NCI-H2227 treated with DMSO at 0.1 percent for 48 hours (cell line): ENCODE results near the gene PLEK2.
"Not testable (repeated sequence)": the region's sequence is repeated elsewhere in the genome, so short reads cannot be mapped to it uniquely, and the experiment has no call there.

Source experiments
- DNase-seq: peaks from one replicate; lab custom pipeline; 2025; lab: John Stamatoyannopoulos, UW

Gene PLEK2

DNA sequence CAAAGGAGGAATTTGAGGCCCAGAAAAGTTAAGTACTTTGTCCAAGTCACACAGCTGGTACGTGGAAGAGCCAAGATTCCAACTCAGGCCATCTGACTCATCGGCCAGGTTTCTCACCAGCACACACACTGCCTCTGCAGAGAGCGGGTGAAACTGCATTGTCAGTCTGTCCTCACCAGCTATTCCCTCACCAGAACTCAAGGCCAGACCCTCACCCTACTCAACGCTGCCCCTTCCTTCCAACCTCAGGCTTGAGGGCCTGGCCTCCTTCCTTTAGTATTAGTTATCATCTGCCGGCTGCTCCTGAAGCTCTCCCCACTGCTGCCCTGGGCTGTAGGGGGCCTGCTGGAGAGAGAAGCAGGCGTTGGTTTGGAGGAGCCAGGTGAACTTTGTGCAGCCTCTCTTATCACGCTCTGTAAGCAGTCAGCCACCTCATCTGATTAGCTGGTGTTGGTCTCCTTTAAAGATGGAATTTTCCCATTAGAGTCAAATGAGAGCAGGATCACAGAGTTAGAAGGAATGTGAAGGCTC is 16.6 kb upstream of the PLEK2 start:
- DNase-seq = no peak

DNA sequence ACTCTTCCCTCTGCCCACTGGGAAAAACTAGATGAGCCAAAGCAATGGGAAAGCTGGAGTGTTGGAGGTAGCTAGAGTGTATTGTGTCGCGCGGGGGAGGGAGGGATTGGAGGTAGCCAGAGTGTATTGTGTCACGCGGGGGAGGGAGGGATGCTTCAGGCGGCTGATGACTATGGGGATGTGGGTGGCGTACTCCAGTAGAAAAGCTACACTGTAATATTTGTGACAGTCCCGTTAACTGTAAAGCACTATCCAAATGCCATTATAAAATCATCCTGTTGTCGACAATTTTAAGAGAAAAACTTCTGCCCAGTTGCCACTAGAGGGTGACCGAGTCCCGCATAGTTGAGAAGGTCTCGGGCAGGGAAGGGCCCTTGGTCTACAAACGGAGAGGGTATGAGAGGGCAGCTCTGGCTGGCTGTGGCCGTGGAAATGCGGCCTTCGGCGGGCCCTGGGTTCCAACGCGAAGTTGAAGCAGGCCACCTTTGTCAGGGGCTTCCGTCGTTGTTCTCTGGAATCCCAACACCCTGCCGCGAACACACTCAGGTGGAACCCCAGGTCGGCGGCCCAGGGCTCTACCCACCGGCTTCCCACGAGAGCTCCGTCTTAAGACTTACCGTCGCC is 15.1 kb upstream of the PLEK2 start:
- peak; percentile 77 for DNase-seq

DNA sequence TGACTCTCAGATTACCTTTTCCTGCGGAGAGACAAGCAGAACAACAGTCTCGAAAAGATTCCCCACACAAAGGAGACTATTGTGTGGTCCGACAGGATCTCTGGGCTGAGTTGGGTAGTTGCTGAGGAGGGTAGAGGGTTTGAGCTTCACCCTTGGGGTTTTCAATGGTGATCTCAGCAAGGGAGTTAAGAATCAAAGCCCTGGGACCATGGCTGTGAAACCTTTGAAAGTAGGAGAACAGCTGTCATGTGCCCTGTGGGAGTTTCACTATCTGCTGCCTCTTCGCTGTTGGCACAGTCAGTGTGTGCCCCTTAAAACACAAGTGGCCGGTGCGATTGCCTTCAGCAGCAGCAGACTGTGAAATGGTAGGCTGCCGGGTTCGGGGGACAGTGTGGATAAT is 14.2 kb upstream of the PLEK2 start:
- DNase-seq = no peak

DNA sequence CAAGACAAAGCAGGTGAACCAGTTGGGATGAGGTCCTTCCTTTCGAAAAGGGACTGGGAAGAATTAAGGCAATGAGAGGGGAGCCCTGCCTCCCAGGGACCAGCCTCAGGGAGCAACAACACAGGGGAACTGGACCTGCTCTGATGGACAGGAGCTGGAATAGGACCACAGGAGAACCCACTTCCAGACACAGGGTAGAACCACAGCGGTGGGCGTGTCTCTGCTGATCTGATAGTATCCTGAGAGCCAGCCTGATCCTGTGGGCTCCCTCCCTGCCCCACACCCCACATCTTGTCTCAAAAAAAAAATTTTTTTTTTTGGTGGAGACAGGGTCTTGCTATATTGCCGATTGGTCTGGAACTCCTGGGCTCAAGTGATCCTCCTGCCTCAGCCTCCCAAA is 13.6 kb upstream of the PLEK2 start:
- DNase-seq = no peak

DNA sequence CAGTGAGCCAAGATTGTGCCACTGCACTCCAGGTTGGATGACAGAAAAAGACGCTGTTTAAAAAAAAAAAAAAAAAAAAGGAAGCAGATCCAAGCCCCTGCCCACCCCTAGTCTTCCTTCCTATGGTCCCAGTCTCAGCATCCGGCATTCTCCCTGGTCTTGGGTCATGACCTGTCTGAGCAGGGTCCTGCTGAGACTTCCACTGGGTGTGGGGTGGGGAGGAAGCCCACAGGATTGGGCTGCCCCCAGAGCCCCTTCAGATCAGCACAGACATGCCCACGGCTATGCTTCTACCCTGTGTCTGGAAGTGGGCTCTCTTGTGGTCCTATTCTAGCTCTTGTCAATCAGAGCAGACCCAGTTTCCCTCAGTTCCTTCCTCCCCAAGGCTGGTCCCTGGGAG is 12.6 kb upstream of the PLEK2 start:
- no peak for DNase-seq

DNA sequence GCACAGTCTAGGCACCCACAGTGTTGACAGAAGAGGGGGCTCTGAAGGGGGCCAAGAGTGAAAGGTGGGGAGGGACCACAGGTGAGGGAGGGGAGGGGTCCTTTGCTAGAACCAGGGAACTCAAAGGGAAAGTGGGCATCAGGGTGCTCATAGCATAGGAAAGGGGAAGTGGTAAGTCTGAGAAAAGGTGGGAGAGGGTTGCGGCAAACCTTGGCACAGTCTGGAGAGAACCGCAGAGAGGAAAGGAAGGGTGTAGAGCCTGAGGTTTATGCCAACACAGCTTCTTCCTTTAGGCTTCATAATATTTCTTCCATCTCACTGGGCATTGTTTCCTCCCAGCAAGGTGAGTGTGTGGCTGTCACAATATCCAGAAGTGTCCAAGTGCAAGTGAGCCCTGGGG is 11.5 kb upstream of the PLEK2 start:
- DNase-seq = no peak

DNA sequence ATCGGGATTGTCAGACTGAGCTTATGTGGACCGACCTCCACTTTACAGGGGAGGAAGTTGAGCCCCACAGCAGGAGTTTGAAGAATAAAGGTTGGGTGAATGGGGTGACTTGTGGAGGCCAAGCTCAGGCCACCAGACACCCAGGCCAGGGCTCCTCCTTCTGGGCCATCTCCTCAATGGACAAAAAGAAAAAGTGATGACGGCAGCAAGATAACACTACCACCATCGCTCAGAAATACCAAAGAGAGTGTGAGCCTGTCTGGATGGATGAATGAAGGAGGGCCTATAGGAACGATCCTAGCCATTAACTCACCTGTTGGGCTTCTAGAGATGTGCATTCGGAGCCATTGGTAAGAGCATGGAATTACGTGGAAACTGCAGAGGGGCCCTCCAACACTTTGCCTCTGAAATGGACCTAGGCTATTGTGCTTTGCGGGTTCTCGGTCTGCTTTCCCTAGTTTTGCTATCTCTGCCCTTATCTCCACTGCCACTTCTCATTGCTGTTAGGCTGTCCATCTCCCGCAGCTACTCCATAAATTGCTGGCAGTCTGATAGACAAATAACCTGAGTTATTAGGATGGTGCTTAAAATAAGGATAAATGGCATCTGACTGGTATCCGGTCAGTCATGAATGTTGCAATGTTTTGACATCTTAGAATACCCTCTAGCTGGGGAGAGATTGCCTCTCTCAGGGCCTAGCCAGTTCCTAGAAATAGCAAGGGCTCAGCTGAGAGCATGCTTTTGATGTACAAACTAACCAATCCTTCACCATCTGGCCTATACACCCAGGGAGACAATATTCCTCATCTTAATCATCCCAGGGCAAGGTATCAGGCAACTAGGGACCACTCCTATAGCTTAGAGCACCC is 9.6 kb upstream of the PLEK2 start:
- DNase-seq = no peak

DNA sequence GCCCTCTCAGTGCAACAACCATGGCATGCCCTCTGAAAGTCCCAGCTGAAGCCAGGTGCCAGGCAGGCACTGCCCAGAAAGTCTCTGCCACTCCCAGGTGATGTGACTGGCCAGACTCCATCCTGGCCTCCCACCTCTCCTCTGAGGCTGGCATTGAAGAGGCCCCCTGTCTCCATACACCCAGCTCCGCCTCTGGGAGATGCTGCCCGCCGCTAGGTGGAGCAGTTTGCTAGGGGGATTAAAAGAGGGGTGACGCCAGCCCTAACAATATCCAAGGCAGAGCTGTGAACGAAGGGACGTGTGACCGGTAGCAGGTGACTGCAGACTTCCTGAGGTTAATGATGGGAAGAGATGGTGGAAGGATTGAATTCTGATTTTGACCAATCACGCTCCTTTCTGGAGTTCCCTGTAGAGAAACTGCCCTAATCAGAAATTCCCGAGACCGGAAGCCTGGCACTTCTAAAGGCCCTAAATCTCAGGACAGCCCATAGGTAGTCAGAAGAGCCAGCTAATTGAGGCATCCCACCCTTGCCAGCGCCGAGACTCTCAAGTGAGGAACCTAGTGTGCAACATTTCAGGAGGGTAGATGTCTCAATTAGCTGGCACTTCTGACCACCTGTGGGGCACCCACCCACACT is 8.3 kb upstream of the PLEK2 start:
- DNase-seq = no peak

DNA sequence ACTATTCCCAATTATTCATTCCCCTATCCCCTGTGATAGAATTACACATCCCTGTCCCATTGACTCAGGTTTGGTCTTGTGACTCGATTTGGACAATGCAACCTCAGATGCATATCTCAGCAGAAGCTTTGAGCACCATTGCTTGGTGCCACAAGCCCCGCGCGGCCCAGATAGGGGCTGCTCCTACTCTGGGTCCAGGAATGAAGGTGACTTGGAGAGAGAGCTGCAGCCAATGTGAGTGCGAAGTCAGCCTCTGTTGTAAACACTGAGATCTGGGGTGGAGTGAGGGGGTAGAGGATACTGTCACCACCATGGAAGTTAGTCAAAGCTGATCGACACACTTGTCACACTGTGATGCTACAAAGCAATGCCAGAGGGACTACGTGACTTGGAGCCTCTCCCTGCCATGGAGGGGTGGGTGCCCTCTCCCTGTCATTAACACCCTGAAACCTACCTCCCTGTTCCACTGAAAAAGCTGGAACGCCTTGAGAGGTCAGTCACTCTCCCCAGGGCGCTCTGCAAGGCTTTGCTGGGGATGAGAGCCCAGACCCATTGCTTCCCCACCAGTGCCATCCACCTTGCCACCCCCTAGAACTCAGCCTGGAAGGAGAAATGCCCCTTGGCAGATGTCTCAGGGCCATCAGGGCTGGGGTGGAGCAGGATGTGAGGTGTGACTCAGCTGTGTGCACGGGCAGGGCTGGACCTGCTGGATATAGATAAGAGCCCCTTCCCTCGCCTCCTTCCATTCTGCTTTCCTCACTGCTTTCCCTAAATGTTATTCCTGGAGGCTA is 6.6 kb upstream of the PLEK2 start:
- no peak for DNase-seq

DNA sequence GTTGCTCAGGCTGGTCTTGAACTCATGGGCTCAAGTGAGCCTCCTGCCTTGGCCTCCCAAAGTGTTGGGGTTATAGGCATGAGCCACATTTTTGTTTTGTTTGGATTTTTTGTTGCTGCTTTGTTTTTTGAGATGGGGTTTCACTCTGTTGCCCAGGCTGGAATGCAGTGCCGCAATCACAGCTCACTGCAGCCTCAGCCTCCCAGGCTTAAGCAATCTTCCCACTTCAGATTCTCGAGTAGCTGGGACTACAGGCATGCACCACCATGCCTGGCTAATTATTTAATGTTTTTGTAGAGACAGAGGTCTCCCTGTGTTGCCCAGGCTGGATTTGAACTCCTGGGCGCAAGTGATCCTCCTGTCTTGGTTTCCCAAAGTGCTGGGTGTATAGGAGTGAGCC is 5.7 kb upstream of the PLEK2 start:
- no peak for DNase-seq

DNA sequence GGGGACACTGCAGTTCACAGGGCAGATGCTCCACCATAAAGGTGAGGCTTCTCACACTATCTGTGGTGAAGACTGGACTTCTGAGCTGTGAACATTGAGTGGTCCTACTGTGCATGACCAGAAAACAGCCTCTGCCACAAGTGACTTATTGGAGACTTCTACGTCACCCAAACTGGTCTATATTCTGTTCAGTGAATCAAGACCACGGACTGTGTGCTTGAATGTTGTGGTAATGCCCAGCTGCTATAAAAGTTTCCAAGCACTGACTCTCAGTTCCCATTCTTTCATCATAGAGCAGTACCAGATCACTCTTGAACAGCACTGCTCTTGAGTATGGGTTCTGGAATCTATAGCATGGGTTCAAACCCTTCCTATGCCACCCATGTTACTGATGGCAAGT is 4.8 kb upstream of the PLEK2 start:
- DNase-seq = no peak

DNA sequence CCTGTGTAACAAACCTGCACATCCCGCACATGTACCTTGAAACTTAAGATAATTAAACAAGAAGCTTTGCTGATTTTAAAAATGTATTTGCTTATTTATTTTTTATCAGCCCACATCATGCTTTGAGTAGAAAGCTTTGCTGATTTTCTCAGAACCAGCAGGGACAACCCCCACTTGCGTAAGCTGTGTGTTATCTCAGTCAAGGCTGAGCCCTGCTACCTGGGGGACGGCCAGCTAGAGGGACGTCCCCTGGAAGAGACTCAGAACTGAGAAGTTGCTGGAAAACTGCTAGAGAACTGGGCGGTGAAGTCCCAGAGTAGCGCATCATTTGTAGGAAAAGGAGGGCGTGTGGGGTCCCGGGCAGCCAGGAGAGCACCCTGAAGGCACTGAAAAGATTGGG is 4.1 kb upstream of the PLEK2 start:
- no peak for DNase-seq

DNA sequence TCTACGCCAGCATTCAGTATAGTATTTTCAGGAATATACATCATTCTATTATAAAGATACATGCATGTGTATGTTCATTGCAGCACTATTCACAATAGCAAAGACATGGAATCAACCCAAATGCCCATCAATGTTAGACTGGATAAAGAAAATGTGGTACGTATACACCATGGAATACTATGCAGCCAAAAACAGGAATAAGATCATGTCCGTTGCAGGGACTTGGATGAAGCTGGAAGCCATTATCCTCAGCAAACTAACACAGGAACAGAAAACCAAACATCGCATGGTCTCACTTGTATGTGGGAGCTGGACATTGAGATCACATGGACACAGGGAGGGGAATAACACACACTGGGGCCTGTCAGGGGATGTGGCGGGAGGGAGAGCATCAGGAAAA is 3.6 kb upstream of the PLEK2 start:
- not testable (repeated sequence) for DNase-seq

DNA sequence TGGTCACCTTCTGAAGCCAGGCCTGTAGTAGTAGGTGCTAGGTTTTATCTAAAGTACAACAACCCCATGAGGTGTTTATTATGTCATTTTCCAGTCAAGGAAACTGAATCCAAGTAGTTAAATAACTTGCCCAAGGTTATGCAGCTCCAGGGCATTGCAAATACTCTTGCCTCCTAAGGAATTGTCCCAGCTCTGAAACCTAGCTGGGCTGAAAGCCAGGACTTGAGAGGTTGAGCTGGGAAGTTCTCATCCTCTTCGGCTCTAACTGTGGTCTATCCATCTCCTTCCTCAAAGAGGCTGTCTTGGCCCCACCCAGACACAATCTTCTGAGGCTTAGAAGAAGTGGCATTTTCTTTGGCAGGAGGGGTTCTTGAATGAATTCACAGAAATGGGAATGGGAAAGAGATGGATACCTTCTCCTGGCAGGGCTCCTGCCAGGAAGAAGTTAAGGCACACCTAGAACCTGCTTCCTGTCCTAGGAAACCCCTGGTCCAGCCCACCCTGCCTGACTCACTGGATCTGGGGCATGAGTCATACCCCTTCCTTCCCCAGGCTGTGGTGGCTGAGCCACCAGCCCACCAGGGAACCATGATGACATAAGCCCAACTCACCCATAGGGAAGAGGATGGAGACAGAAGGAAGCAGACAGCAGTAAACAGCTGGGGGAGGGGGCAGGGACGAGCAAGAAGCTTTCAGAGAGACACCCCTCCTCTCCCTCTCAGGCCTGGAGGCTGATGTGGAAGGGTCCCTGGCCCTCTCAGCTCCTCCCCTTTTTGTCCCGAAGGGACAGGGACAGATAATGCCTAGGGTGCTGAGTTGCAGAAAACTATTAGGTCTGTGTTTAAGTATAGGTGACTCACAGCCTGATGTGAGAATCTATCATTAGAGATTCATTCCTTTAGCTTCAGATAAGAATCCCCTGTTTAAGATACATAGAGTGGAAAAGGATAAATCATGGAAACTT is 2.1 kb upstream of the PLEK2 start:
- DNase-seq = no peak

DNA sequence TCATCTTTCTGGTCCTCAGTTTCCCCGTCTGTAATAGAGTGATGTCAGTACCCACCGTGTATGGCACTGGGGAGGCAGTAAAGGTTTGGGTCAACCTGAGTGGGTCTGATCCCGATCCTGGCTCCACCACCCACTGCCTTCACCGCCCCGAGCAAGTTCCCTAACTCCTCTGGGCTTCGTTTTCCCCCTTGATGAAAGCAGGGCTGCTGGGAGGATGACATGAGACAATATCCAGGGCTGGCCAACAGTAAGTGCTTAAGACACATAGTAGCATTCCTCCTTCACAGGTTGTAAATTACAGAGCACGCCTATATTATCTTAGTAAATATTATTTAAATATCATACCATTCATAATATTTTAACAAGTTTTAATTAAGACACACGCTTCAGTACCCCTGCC is 595 bp downstream of the PLEK2 start:
- no peak for DNase-seq

DNA sequence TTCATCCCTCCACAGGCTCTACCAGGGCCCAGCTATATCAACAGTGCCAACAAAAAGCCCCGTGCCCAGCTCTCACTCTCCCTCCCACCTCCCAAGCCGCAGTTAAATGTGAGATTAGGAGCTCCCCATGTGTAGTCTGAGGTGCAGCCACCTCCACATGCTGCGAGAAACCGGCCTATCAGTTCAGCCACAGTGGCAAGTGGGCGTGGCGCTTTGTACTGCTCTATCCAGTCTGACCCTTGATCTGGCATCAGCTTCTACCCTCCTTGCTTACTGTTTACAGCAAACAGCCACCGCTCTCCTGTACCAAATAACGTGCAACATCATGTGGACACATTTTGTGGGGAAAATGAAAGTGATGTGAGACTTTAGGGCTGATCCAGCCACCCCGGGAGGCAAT is 1.7 kb downstream of the PLEK2 start:
- DNase-seq = no peak

DNA sequence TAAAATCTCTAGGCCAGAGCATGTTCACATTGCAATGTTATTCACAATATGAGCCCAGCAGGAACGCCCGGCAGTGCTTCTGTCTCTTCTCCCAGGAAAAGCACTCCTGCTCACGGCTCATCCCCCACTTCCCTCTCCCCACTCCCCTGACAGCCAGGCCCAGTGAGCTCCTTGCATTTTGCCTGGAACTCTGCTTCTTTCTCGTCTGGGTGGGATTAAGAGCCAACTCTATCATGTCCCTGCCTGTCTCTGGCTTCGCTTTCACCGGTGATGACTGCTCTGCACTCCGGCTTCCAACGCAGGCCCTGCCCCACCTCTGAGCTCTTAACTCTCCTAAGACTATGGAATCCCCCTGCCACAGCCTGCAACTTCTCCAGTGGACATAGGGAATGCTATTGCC is 2.5 kb downstream of the PLEK2 start:
- DNase-seq = no peak

DNA sequence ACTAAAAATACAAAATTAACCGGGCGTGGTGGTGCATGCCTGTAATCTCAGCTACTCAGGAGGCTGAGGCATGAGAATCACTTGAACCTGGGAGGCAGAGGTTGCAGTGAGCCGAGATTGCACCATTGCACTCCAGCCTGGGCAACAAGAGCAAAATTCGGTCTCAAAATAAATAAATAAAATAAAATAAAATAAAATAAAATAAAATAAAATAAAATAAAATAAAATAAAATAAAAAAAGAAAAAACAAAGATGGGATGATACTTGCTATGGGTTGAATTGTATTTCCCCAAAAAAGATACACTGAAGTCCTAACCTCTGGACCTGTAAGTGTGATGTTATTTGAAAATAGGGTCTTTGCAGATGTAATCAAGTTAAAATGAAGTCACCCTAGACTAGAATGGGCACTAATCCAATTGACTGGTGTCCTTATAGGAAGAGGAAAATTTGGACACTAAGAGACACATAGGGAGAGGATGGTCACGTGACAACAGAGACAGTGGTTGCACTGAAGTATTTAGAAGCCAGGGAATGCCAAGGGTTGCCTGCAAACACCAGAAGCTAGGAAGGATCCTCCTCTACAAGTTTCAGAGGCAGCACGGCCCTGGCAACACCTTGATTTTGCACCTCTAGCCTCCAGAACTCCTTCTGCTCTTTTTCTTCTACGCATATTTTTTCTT is 3.7 kb downstream of the PLEK2 start:
- not testable (repeated sequence) for DNase-seq

DNA sequence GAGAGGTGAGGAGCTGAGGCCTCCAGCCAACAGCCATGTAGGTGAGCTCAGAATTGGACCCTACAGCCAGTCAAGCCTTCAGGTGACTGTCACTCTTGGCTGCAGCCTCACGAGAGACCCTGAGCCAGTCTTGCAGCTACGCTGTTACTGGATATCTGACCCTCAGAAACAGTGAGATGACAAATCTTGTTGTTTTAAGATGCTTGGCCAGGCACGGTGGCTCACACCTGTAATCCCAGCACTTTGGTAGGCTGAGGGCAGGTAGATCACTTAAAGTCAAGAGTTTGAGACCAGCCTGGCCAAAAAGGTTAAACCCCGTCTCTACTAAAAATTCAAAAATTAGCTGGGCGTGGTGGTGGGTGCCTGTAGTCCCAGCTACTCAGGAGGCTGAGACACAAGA is 6.2 kb downstream of the PLEK2 start:
- DNase-seq = no peak

DNA sequence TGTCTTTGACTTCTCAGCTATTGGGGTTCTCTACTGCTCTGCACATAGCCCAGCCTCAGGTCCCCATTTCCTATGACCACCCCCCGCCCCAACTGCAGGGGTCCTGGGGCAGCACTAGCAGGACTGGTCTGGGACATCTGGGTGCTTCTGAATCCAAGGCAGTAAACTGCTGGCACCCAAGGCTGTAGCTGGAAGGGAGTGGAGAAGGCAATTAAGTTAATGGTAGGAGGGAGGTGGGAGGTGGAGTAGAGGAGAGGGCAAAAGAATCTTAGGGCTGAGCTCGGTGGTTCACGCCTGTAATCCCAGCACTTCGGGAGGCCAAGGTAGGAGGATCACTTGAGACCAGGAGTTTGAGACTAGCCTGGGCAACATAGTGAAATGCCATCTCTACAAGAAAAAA is 11.5 kb downstream of the PLEK2 start:
- DNase-seq = no peak

DNA sequence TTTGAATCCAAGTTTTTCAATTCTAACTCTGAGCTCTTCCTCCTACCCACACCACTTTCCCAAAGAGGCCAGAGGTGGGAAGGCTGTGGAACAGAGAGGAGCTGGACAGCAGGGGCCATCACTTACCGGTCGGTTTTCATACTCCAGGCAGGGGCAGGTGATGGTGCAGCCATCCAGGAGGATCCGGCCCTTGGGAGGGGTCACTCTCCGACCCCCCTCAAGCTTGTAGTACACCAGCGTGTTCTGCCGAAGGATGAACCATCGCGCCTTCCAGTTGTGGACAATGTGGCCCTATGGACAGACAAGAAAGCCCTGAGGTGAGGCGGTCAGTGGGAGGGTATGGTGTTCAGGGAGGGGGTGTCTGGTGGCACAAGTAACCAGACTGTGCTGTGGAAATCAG is 14.4 kb downstream of the PLEK2 start:
- no peak for DNase-seq
